Naive B cell (primary cell): ENCODE data around the gene NSUN2. TPM values are rescaled to one million over a fixed set of nuclear protein-coding genes. Genes with fewer than 3 reads are reported as not detected.
"Not testable (repeated sequence)": the region's sequence is repeated elsewhere in the genome, so short reads cannot be mapped to it uniquely, and the experiment has no call there.

Experiments
- ATAC-seq, 2 donors: fragments of 150-1000 bp; cut with Tn5 transposase; 2 replicates each; pipeline ENCODE4 v1.10.0; 2021; ENCODE audit warnings: low read depth in 2 of 2, mild to moderate bottlenecking in 2 of 2, moderate library complexity in 2 of 2
- DNase-seq: peaks from one replicate; pipeline ENCODE4 v3.0.0; 2022
- H3K27ac Mint-ChIP-seq, 6 donors: one replicate each; pipeline ENCODE4 v1.8.0; 2020 to 2022; ENCODE audit warnings: mild to moderate bottlenecking in 6 of 6, mixed read lengths in 6 of 6, moderate library complexity in 5 of 6, inconsistent platforms in 2 of 6
- H3K27me3 Mint-ChIP-seq, 3 donors: one replicate each; pipeline ENCODE4 v1.8.0; 2021 to 2022; ENCODE audit warnings: mixed read lengths in 3 of 3, mild to moderate bottlenecking in 1 of 3
- H3K36me3 Mint-ChIP-seq, 2 donors: one replicate each; pipeline ENCODE4 v1.8.0; 2020 to 2022; ENCODE audit warnings: mixed read lengths in 2 of 2, inconsistent platforms in 1 of 2, mild to moderate bottlenecking in 1 of 2
- H3K4me1 Mint-ChIP-seq, 3 donors: one replicate each; pipeline ENCODE4 v1.8.0; 2020 to 2022; ENCODE audit warnings: mixed read lengths in 3 of 3, inconsistent platforms in 1 of 3, mild to moderate bottlenecking in 1 of 3, moderate library complexity in 1 of 3
- H3K4me3 Mint-ChIP-seq, 8 donors: one replicate each; pipeline ENCODE4 v1.8.0; 2020 to 2022; ENCODE audit warnings: mild to moderate bottlenecking in 8 of 8, mixed read lengths in 8 of 8, moderate library complexity in 8 of 8, inconsistent platforms in 2 of 8
- H3K9me3 Mint-ChIP-seq, 7 donors: one replicate each; pipeline ENCODE4 v1.8.0; 2020 to 2022; ENCODE audit warnings: mixed read lengths in 7 of 7, mild to moderate bottlenecking in 5 of 7, inconsistent platforms in 2 of 7, moderate library complexity in 1 of 7
- polyA plus RNA-seq, 6 donors: library from polyadenylated mRNA; unstranded; fragments of 300-500 nt; fragmentation: Illumina TruSeq; gene quantifications; one replicate each; pipeline ENCODE4 v1.2.3, GENCODE V29; 2021; ENCODE audit warnings: low read depth in 6 of 6

Gene NSUN2
- polyA plus RNA-seq, 6 donors from 2014 or later, result 35.2 to 56.0 (median 46.0) TPM

DNA sequence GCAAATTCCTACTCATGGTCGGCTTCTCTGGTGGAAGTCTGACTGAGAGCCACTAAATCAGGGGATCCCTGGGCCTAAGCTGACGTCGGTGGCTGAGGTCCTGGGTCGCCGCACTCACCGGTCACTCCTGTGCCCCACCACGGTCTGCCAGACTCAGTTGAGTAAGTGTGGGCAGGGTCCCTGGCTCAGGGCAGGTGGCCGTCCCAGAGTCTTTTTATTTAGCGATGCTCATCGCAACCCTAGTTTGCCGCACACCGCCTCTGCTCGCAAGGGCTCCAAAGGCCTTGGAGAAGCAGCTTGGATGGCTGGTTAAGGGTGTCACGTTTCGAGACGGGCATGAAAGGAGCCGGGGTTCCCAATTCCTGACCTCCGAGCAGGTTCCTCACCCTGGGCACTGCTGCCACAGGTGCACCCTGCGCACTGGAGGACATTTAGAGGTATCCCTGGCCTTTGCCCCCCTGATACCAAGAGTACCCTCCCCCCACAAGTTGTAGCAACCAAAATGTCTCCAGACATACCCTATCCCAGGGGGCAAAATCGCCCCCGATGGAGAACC is 59.9 kb downstream of the NSUN2 start:
- Mint-ChIP-seq H3K27me3 (peaks cover 6 to 22% (median 19%) of the 10 kb centered on the region in 3 donors), H3K9me3 (no peaks in the 10 kb centered on the region), H3K4me1 (no peaks in the 10 kb centered on the region), H3K27ac (no peak overlapping the region), H3K36me3 (no peaks in the 10 kb centered on the region), H3K4me3 (no peak overlapping the region)
- DNase-seq (no peak), ATAC-seq (no peak)

DNA sequence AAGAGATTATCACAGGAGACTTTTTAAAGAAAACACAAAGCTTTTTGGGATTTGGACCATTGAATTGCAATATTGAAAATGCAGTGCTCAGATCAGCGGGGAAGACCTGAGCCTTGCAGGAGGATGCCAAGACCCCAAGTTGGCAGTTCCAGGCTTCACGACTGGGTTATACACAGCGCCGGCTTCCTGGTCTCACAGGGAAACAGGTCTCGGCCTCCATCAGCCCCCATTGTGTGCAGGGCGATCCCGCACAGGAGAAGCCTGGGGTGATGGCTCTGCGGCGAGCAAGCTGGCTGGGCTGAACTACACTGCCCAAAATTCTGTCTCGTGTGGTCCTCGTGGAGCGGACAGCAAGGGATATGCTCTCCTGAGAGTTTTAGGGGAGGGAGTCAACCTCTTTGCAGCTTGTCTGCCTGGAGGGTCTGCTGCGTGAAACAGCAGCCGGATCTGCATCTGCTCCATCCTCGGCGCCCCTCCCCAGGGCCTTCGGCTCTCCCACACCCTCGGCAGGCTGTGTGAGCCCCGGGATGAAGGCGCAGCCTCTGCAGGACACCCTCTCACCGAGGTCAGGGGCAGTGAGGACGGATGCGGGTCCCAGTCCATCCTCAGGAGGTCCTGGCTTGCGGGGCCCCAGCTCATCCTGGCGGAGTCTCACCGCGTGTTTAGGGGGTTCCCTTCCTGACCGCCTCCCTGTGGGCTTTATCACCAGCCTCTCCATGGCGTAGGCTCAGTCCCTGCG is 60.6 kb downstream of the NSUN2 start:
- no peak overlapping the region for H3K27ac Mint-ChIP-seq
- peaks cover 6 to 21% (median 17%) of the 10 kb centered on the region in 3 donors for H3K27me3 Mint-ChIP-seq
- H3K4me3 Mint-ChIP-seq, result no peak overlapping the region
- ATAC-seq (no peak), DNase-seq (no peak)
- H3K36me3 Mint-ChIP-seq, result no peaks in the 10 kb centered on the region
- no peaks in the 10 kb centered on the region for H3K9me3 Mint-ChIP-seq
- H3K4me1 Mint-ChIP-seq, result no peaks in the 10 kb centered on the region

DNA sequence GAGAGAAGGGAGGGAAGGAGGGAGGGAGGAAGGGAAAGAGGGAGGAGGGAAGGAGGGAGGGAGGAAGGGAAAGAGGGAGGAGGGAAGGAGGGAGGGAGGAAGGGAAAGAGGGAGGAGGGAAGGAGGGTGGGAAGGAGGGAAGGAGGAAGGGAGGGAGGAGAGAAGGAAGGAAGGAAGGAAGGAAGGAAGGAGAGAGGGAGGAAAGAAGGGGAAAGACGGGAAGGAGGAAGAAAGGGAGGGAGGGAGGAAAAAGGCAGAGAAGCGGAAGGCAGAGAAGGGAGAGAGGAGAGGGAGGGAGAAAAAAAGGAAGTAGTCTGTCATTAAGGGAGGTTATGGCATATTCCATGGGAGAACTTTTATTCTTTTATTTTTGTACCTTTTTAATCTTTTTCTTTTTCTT is 61.2 kb downstream of the NSUN2 start:
- not testable (repeated sequence) for DNase-seq, H3K27ac Mint-ChIP-seq, H3K4me1 Mint-ChIP-seq, H3K9me3 Mint-ChIP-seq, H3K36me3 Mint-ChIP-seq, H3K4me3 Mint-ChIP-seq, ATAC-seq
- H3K27me3 Mint-ChIP-seq, result peaks cover 12 to 27% (median 18%) of the 10 kb centered on the region in 3 donors

DNA sequence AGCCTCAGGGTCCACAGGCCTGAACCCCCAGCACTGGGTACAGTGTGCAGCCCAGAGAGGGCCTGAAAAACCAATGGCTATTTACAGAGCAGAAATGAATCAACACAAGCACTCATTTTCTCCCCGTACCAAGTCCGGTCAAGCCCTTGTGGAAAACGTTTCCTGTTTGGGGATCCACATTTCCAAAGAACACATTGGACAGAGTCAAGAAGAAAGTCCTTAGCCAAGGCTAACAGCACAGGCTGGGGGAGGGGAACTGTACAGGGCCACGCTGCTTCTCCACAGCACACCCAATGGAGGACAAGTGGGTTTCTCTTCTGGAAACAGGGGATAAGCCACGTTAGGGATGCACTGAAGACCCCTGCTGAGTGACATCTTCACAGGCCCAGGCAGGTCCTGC is 62.3 kb downstream of the NSUN2 start:
- Mint-ChIP-seq H3K27ac (peak overlapping the region in 1 of 6 donors; percentile 15), H3K4me1 (no peaks in the 10 kb centered on the region), H3K36me3 (no peaks in the 10 kb centered on the region), H3K27me3 (peaks cover 12 to 29% (median 16%) of the 10 kb centered on the region in 3 donors), H3K9me3 (no peaks in the 10 kb centered on the region), H3K4me3 (no peak overlapping the region)
- no peak for ATAC-seq
- DNase-seq, result no peak

DNA sequence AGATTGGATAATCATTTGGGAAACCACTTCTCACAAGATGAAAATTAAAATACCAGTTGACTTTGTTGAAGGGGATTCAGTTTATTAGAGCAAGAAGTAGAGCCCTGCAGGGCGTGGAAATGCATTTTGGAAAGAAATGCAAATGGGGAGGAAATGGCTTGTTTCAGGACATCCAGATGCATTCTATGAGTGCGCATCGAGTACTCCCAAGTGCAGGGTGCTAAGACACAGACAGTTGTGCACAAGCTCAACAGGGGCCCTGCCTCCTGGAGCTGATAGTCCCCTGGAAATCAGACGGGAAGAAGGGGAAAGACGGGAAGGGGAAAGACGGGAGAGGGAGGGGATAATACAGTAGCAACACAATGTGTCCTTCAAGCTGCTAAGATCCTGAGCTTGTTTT is 64.0 kb downstream of the NSUN2 start:
- Mint-ChIP-seq H3K4me3 (no peak overlapping the region), H3K27ac (no peak overlapping the region)

DNA sequence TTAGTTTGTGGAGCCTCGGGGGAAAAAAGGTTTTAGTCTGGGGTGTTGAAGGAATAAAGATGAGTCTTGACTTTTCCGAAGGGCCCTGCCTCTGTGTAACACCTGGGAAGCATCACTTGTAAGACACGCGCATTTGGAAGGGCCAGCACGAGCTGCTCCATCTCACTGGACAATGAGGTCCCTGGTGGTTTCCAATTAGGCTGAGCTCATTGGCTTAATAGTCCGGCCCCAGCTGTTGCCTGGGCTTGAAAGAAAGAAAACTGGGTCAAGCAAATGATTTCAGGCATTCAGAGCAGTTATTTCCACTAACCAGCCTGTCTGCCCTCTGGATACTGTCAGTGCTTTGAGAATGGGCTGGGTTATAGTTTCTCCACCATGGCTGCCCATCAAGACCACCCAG is 64.5 kb downstream of the NSUN2 start:
- Mint-ChIP-seq H3K9me3 (no peaks in the 10 kb centered on the region), H3K27ac (no peak overlapping the region), H3K4me1 (no peaks in the 10 kb centered on the region), H3K27me3 (peaks cover 17 to 25% (median 22%) of the 10 kb centered on the region in 3 donors), H3K36me3 (no peaks in the 10 kb centered on the region), H3K4me3 (no peak overlapping the region)
- DNase-seq (no peak), ATAC-seq (no peak)

More for the DNA sequence above, 64.0 kb downstream of the NSUN2 start:
- Mint-ChIP-seq H3K27me3 (peaks cover 13 to 27% (median 22%) of the 10 kb centered on the region in 3 donors), H3K4me1 (no peaks in the 10 kb centered on the region), H3K36me3 (no peaks in the 10 kb centered on the region), H3K9me3 (no peaks in the 10 kb centered on the region)
- DNase-seq (no peak), ATAC-seq (no peak)

DNA sequence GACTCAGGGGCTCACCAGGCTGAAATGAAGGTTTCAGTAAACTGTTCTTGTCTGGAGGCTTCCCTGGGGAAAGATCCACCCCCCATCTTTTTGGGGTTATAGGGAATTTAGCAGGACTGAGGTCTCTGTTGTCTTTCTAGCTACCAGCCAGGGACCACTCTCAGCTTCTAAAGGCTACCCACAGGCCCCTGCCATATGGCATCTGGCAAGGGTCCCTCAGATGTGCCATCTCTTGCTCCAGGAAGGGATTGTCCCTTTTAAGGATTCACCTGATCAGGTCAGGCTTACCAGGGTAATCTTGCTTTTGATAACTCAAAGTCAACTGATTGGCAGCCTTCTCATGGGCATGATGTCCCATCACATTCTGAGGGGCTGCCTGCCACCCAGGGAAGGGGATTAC is 65.0 kb downstream of the NSUN2 start:
- DNase-seq, result no peak
- Mint-ChIP-seq H3K36me3 (no peaks in the 10 kb centered on the region), H3K4me1 (no peaks in the 10 kb centered on the region), H3K27me3 (peaks cover 17 to 24% (median 22%) of the 10 kb centered on the region in 3 donors), H3K9me3 (no peaks in the 10 kb centered on the region), H3K4me3 (no peak overlapping the region), H3K27ac (no peak overlapping the region)
- ATAC-seq, result no peak

DNA sequence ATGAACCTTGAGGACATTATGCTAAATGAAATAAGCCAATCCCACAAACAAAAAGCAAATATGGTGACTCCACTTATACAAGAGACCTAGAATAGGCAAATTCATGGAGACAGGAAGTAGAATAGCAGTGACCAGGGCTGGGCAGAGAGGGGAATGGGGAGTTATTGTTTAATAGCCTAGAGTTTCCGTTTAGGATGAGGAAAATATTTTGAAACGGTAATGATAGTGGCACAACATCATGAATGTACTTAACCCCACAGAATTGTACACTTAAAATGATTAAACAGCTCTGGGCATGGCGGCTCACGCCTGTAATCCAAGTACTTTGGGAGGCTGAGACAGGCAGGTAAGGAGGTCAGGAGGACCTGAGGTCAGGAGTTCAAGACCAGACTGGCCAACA is 65.8 kb downstream of the NSUN2 start:
- ATAC-seq (no peak), DNase-seq (no peak)
- Mint-ChIP-seq H3K27me3 (peaks cover 17 to 24% (median 22%) of the 10 kb centered on the region in 3 donors), H3K9me3 (no peaks in the 10 kb centered on the region), H3K4me1 (no peaks in the 10 kb centered on the region), H3K36me3 (no peaks in the 10 kb centered on the region), H3K27ac (no peak overlapping the region), H3K4me3 (no peak overlapping the region)

DNA sequence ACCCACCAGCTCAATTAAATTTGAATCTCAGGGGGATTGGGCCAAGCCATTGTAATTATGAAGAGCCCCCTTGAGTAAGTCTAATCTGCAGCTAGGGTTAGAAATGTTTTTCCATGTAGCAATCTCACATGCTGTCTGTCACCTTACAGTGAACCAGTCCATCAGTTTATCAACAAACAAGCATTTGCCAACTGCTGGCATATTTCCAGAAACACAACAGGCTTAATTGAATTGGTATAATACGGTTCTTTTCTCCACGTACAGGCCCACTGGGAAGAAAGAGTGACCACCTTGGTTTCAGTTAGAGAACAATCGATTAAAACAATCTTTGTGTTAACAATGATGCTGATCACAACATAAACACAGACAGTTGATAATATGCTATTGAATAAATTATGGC is 67.4 kb downstream of the NSUN2 start:
- no peak overlapping the region for H3K4me3 Mint-ChIP-seq
- no peaks in the 10 kb centered on the region for H3K4me1 Mint-ChIP-seq
- no peak for DNase-seq
- no peak overlapping the region for H3K27ac Mint-ChIP-seq
- ATAC-seq, result no peak
- peaks cover 0 to 6% (median 0%) of the 10 kb centered on the region in 7 donors for H3K9me3 Mint-ChIP-seq
- H3K27me3 Mint-ChIP-seq, result peaks cover 13 to 24% (median 22%) of the 10 kb centered on the region in 3 donors
- H3K36me3 Mint-ChIP-seq, result no peaks in the 10 kb centered on the region

DNA sequence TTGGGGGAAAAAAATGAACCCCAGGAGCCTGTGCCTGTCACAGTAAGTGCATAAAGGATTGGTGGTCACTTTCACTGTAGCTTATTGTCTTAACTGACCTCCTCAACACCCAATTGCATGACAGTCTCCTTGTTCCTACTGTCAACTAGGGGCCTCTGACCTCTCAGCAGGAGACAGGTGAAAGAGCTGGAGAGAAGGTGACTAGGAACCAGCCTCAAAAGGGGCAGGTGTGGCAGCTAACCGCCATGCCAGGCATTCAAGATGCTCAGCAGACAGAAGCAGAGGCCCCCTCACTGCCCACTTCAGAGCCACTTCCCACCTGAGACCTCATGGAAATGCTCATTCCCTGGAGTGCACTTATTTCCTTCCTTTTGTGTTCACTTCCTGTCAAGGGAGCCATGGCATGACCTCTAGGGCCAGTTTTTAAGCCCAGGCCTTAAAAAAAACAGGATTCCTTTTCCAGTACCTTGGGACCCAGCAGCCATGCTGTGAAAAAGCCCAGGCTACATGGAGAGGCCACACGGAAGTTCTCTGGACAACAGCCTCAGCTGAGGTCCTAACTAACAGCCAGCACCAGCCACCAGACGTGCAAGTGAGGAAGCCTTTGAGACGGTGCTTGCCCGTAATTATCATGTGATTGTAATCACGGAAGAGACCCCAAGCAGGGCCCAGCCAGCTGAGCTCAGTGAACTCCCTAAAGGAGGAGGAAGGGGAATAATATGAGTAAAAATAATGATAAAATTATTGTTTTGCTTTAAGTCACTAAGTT is 74.9 kb downstream of the NSUN2 start:
- no peak overlapping the region for H3K4me3 Mint-ChIP-seq
- ATAC-seq (no peak), DNase-seq (no peak)
- H3K4me1 Mint-ChIP-seq, result no peaks in the 10 kb centered on the region
- H3K36me3 Mint-ChIP-seq, result no peaks in the 10 kb centered on the region
- peak overlapping the region in 1 of 6 donors; percentile 22 for H3K27ac Mint-ChIP-seq
- H3K27me3 Mint-ChIP-seq, result peaks cover 5 to 26% (median 22%) of the 10 kb centered on the region in 3 donors
- peaks cover 0 to 6% (median 2%) of the 10 kb centered on the region in 7 donors for H3K9me3 Mint-ChIP-seq

DNA sequence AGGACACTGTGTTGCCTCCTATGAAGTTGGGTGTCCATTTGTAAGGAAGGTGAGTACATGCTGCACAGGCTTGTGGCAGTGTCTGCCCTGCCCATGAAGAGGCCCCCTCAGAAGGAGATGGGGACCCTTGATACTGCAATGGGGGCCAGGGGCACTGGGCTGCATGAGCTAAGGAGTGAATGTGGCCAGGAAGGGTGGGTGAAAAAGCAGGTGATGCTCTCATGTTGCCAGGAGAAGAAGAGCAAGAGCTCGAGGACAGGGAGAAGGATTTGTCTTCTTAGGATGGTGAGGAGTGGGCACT is 76.1 kb downstream of the NSUN2 start:
- H3K27ac Mint-ChIP-seq, result peak overlapping the region in 1 of 6 donors; percentile 13
- H3K36me3 Mint-ChIP-seq, result no peaks in the 10 kb centered on the region
- H3K9me3 Mint-ChIP-seq, result peaks cover 0 to 6% (median 2%) of the 10 kb centered on the region in 7 donors
- DNase-seq (no peak), ATAC-seq (no peak)
- H3K27me3 Mint-ChIP-seq, result peaks cover 5 to 26% (median 22%) of the 10 kb centered on the region in 3 donors
- no peaks in the 10 kb centered on the region for H3K4me1 Mint-ChIP-seq
- peak overlapping the region in 1 of 8 donors; percentile 25 for H3K4me3 Mint-ChIP-seq

DNA sequence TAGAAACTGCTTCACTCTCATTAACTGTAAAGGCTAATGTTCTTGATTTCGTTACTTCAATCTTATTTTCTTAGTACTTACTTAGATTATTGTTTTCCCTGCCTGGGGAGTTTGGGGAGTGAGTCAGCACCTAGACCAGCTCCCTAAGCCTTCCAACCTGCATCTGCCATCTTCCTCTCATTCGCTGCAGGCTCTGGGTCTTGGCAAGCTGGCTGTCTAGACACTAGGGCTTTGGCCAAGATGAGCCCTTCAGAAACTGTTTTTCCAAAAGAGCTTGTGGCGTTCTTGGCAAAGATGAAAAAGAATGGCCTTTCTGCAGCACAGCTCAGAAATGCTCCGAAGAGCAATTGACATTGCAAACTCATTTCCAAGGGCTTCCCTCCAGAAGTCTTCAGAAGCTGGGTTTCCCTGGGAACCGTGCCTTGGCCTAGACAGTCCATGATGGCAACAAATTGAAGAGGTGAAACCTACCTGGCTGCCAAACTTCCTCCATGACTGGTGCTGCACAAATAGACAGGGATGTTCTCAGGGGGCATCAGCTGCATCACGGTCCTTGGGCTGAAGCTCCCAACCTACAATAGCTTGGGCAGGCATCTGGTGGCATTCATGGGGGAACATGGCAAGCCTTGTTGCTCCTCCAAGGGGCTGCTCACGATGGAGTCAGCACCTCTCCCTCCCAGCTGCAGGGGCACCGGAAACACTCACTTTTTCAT is 76.6 kb downstream of the NSUN2 start:
- DNase-seq (no peak), ATAC-seq (no peak)
- H3K27ac Mint-ChIP-seq, result peak overlapping the region in 1 of 6 donors; percentile 75
- no peaks in the 10 kb centered on the region for H3K4me1 Mint-ChIP-seq
- H3K27me3 Mint-ChIP-seq, result peaks cover 5 to 26% (median 22%) of the 10 kb centered on the region in 3 donors
- no peaks in the 10 kb centered on the region for H3K36me3 Mint-ChIP-seq
- peaks cover 0 to 6% (median 2%) of the 10 kb centered on the region in 7 donors for H3K9me3 Mint-ChIP-seq
- H3K4me3 Mint-ChIP-seq, result peak overlapping the region in 1 of 8 donors; percentile 25

DNA sequence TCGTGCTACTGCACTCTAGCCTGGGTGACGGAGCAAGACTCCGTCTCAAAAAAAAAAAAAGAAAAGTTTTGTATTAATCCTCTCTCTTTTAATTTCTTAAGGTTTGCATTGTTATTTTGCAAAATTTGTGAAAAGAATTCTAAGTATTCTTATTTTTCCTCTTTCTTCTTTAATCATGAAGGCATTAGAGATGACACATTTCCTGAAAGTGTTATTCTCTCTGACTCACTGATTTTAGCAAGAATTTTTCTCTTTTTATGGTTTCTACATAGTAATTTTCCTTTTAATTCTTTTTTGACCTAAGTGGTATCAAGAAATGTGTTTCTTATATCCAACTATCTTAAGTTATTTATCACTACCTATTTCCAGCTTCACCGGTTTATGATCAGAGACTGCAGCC is 78.0 kb downstream of the NSUN2 start:
- Mint-ChIP-seq H3K27me3 (peaks cover 9 to 36% (median 22%) of the 10 kb centered on the region in 3 donors), H3K36me3 (no peaks in the 10 kb centered on the region), H3K4me3 (no peak overlapping the region), H3K4me1 (no peaks in the 10 kb centered on the region), H3K9me3 (peaks cover 0 to 2% (median 0%) of the 10 kb centered on the region in 7 donors), H3K27ac (no peak overlapping the region)
- DNase-seq (no peak), ATAC-seq (no peak)
